Measurements from ENCODE around the gene NKTR.
"Not testable (repeated sequence)": the region's sequence is repeated elsewhere in the genome, so short reads cannot be mapped to it uniquely, and the experiment has no call there.

NKTR gene

GRCh38 chr3:42593635-42594034 is 6.9 kb upstream of the NKTR start:
- DNase-seq (ENCODE audit: low spot score) (no peak), ATAC-seq (ENCODE audit: low read depth) (no peak)
- Histone ChIP-seq H3K4me1 (ENCODE audit: insufficient read depth, poor library complexity, severe bottlenecking) (peaks cover 9% of the 10 kb centered on the region), H3K36me3 (ENCODE audit: low read depth) (peaks cover 37% of the 10 kb centered on the region), H3K9me3 (ENCODE audit: severe bottlenecking) (no peaks in the 10 kb centered on the region), H3K4me3 (ENCODE audit: severe bottlenecking) (no peak overlapping the region), H3K27ac (ENCODE audit: poor library complexity, severe bottlenecking) (no peak overlapping the region), H3K27me3 (ENCODE audit: insufficient read depth, poor library complexity, severe bottlenecking) (no peaks in the 10 kb centered on the region)
- no peak for TF ChIP-seq CTCF (IDR thresholded peaks at IDR 0.05; ENCODE audit: poor library complexity, severe bottlenecking)

DNA sequence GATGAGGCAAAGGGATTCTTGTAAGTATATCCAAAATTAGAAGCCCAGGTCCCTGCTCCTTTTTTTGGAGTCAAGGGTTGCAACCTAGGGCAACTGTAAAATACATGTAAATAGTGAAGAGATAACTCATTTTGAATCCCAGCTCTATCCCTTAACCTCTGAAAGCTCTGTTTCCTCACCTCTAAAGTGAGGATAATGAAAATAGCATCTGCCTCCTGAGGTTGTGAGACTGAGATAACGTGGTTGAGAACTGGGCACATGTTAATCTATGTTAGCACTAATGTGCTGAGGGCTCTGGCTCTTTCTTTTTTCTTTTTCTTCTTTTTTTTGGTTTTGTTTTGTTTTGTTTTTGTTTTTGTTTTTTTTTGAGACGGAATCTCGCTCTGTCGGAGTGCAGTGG is 4.8 kb upstream of the NKTR start:
- H3K9me3 ChIP-seq (ENCODE audit: severe bottlenecking), result no peaks in the 10 kb centered on the region
- H3K27me3 ChIP-seq (ENCODE audit: insufficient read depth, poor library complexity, severe bottlenecking), result no peaks in the 10 kb centered on the region
- no peak overlapping the region for H3K4me3 ChIP-seq (ENCODE audit: severe bottlenecking)
- H3K27ac ChIP-seq (ENCODE audit: poor library complexity, severe bottlenecking), result no peak overlapping the region
- no peak for DNase-seq (ENCODE audit: low spot score)
- TF ChIP-seq CTCF (IDR thresholded peaks at IDR 0.05; ENCODE audit: poor library complexity, severe bottlenecking), result no peak
- H3K4me1 ChIP-seq (ENCODE audit: insufficient read depth, poor library complexity, severe bottlenecking), result peaks cover 9% of the 10 kb centered on the region
- no peak for ATAC-seq (ENCODE audit: low read depth)
- peaks cover 37% of the 10 kb centered on the region for H3K36me3 ChIP-seq (ENCODE audit: low read depth)

GRCh38 chr3:42597098-42597497 is 3.4 kb upstream of the NKTR start:
- not testable (repeated sequence) for ATAC-seq (ENCODE audit: low read depth); H3K27me3 ChIP-seq (ENCODE audit: insufficient read depth, poor library complexity, severe bottlenecking); H3K4me3 ChIP-seq (ENCODE audit: severe bottlenecking); H3K4me1 ChIP-seq (ENCODE audit: insufficient read depth, poor library complexity, severe bottlenecking); DNase-seq (ENCODE audit: low spot score); H3K27ac ChIP-seq (ENCODE audit: poor library complexity, severe bottlenecking); H3K9me3 ChIP-seq (ENCODE audit: severe bottlenecking)
- peaks cover 34% of the 10 kb centered on the region for H3K36me3 ChIP-seq (ENCODE audit: low read depth)

GRCh38 chr3:42600958-42601675 is 631 bp downstream of the NKTR start:
- H3K27me3 ChIP-seq (ENCODE audit: insufficient read depth, poor library complexity, severe bottlenecking), result no peaks in the 10 kb centered on the region
- peak overlapping the region; percentile 75 for H3K4me3 ChIP-seq (ENCODE audit: severe bottlenecking)
- H3K9me3 ChIP-seq (ENCODE audit: severe bottlenecking), result no peaks in the 10 kb centered on the region
- peak overlapping the region; percentile 90 for H3K27ac ChIP-seq (ENCODE audit: poor library complexity, severe bottlenecking)
- no peak for TF ChIP-seq CTCF (IDR thresholded peaks at IDR 0.05; ENCODE audit: poor library complexity, severe bottlenecking)
- peak; percentile 74 for DNase-seq (ENCODE audit: low spot score)
- ATAC-seq (ENCODE audit: low read depth), result peak; percentile 51
- H3K4me1 ChIP-seq (ENCODE audit: insufficient read depth, poor library complexity, severe bottlenecking), result peaks cover 9% of the 10 kb centered on the region
- H3K36me3 ChIP-seq (ENCODE audit: low read depth), result peaks cover 26% of the 10 kb centered on the region

- peak; percentile 31 for TF ChIP-seq CTCF (IDR thresholded peaks at IDR 0.05; ENCODE audit: poor library complexity, severe bottlenecking)
- no peak for ATAC-seq (ENCODE audit: low read depth)
- H3K27me3 ChIP-seq (ENCODE audit: insufficient read depth, poor library complexity, severe bottlenecking), result no peaks in the 10 kb centered on the region
- H3K4me3 ChIP-seq (ENCODE audit: severe bottlenecking), result peak overlapping the region; percentile 75
- peaks cover 33% of the 10 kb centered on the region for H3K36me3 ChIP-seq (ENCODE audit: low read depth)
- no peak for DNase-seq (ENCODE audit: low spot score)
- H3K9me3 ChIP-seq (ENCODE audit: severe bottlenecking), result no peaks in the 10 kb centered on the region
- peaks cover 9% of the 10 kb centered on the region for H3K4me1 ChIP-seq (ENCODE audit: insufficient read depth, poor library complexity, severe bottlenecking)
- H3K27ac ChIP-seq (ENCODE audit: poor library complexity, severe bottlenecking), result peak overlapping the region; percentile 90
These were observed 1.6 kb downstream of the NKTR start for GRCh38 chr3:42601896-42602581.

Data from RWPE2 (cell line).